Skeletal muscle tissue (tissue), 4 donors: ENCODE results near the gene DNMT1. TPM values are rescaled to one million over a fixed set of nuclear protein-coding genes. Genes with fewer than 3 reads are reported as not detected.

Experiments used
- H3K27ac ChIP-seq: one replicate; pipeline ENCODE4 v1.7.0; 2013; ENCODE audit warnings: mild to moderate bottlenecking, low read depth, low read length, inconsistent platforms
- H3K27me3 ChIP-seq, 3 donors: one replicate each; pipeline ENCODE4 v1.7.0; 2013; ENCODE audit warnings: low read length in 3 of 3; ENCODE audit not compliant: control insufficient read depth in 3 of 3, insufficient read depth in 3 of 3
- H3K36me3 ChIP-seq, 3 donors: one replicate each; pipeline ENCODE4 v1.7.0; 2013; ENCODE audit warnings: low read length in 3 of 3; ENCODE audit not compliant: control insufficient read depth in 3 of 3, insufficient read depth in 3 of 3
- H3K4me1 ChIP-seq, 3 donors: one replicate each; pipeline ENCODE4 v1.7.0; 2013; ENCODE audit warnings: low read length in 3 of 3, mild to moderate bottlenecking in 3 of 3; ENCODE audit not compliant: control insufficient read depth in 3 of 3, insufficient read depth in 3 of 3
- H3K4me3 ChIP-seq, 3 donors: one replicate each; pipeline ENCODE4 v1.7.0; 2013; ENCODE audit warnings: low read length in 3 of 3
- H3K9ac ChIP-seq, 3 donors: one replicate each; pipeline ENCODE4 v1.7.0; 2013; ENCODE audit warnings: low read length in 3 of 3, mild to moderate bottlenecking in 3 of 3, moderate library complexity in 2 of 3, low read depth in 1 of 3
- H3K9me3 ChIP-seq, 3 donors: one replicate each; pipeline ENCODE4 v1.7.0; 2013; ENCODE audit warnings: low read length in 3 of 3; ENCODE audit not compliant: control insufficient read depth in 3 of 3
- total RNA-seq: library from RNA; depleted of rRNA; stranded (reverse); fragments of >200 nt; gene quantifications from one replicate; pipeline ENCODE4 v1.2.3, GENCODE V29; 2014
- donor health status: Osteomylitis.

Gene DNMT1
- total RNA-seq, 1 donor from 2014 or later: 25.6 TPM

GRCh38 chr19:10230861-10231611 lies 36.3 kb upstream of the DNMT1 start, which contains the start of gene S1PR2:
Gene S1PR2, minus strand, starts transcription at chr19:10231331. Its CDS starts 6,426 bp downstream, at chr19:10224905.
- H3K9ac ChIP-seq: peak within 1 kb of the TSS; percentile 54 to 79 (median 74)
- H3K27ac ChIP-seq: peak within 1 kb of the TSS; percentile 75
- H3K4me3 ChIP-seq: peak within 1 kb of the TSS; percentile 71 to 75 (median 73)
- no peaks in the 10 kb centered on the region for H3K36me3 ChIP-seq
- H3K27me3 ChIP-seq: peaks cover 5 to 36% (median 11%) of the 10 kb centered on the region in 3 donors
- peaks cover 8 to 19% (median 18%) of the 10 kb centered on the region in 3 donors for H3K4me1 ChIP-seq
- no peaks in the 10 kb centered on the region for H3K9me3 ChIP-seq

GRCh38 chr19:10230173-10230860 lies 35.6 kb upstream of the DNMT1 start:
- Histone ChIP-seq H3K27me3 (peaks cover 5 to 36% (median 11%) of the 10 kb centered on the region in 3 donors), H3K27ac (peak overlapping the region; percentile 75), H3K36me3 (no peaks in the 10 kb centered on the region), H3K9ac (peak overlapping the region; percentile 54 to 79 (median 74)), H3K9me3 (no peaks in the 10 kb centered on the region), H3K4me3 (peak overlapping the region; percentile 71 to 75 (median 73)), H3K4me1 (peaks cover 8 to 18% (median 16%) of the 10 kb centered on the region in 3 donors)

- H3K4me3 ChIP-seq: no peak overlapping the region
- peaks cover 5 to 36% (median 11%) of the 10 kb centered on the region in 3 donors for H3K27me3 ChIP-seq
- no peak overlapping the region for H3K9ac ChIP-seq
- H3K4me1 ChIP-seq: peaks cover 8 to 18% (median 16%) of the 10 kb centered on the region in 3 donors
- no peak overlapping the region for H3K27ac ChIP-seq
- peaks cover 4 to 5% (median 5%) of the 10 kb centered on the region in 3 donors for H3K36me3 ChIP-seq
- no peaks in the 10 kb centered on the region for H3K9me3 ChIP-seq
These were observed 34.2 kb upstream of the DNMT1 start for GRCh38 chr19:10228920-10229319.

- Histone ChIP-seq H3K9ac (no peak overlapping the region), H3K4me1 (peaks cover 8 to 18% (median 16%) of the 10 kb centered on the region in 3 donors), H3K27ac (no peak overlapping the region), H3K27me3 (peaks cover 5 to 36% (median 11%) of the 10 kb centered on the region in 3 donors), H3K36me3 (peaks cover 5 to 6% (median 6%) of the 10 kb centered on the region in 3 donors), H3K9me3 (no peaks in the 10 kb centered on the region), H3K4me3 (no peak overlapping the region)
These were observed 33.6 kb upstream of the DNMT1 start for GRCh38 chr19:10228393-10228792.

DNA sequence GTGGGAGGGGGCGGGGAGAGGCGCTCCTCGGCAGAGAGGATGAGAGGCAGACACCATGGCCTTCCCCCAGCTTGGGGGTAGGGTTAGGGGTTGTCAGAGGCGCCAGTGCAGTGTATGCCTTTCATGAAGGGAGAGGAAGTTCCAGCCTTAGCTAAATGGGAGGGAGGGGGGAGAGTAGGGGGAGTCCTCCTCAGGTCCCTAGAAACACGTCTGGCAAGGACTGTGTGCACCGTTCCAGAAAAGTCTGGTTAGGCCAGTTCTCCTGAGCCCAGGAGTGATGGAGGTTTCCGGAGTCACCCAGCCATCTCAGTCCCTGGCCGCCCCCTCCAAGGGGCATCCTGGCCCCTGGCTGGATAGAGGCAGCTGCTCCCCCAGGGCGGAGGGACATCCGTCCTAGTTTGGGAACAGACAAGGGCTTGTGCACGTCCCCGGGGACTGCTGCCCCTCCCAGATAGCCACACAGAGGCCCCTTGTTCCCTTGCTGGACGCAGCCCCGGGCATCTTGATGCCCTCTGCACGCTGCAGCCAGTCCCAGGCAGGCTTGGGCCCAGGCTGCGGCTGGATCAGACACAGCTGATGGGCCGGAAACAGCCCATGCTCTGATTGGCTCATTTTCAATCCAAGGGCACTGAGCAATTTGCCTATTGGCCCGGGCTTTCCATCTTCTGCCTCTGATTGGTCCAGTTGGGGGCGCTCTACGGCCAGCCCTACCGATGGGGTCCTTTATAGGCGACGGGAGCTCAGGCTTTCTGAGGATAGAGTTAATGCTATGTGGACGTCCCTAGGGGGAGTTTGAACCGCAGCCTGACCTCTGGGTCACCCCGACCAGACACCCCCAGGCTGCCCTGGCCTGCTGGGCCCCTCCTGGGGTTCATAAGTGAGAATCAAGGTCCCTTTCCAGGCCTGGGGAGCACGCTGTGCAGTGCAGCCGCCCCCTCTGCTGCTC lies 32.5 kb upstream of the DNMT1 start:
- Histone ChIP-seq H3K4me3 (no peak overlapping the region), H3K4me1 (peaks cover 8 to 18% (median 16%) of the 10 kb centered on the region in 3 donors), H3K36me3 (peaks cover 5 to 6% (median 6%) of the 10 kb centered on the region in 3 donors), H3K9ac (no peak overlapping the region), H3K27ac (peak overlapping the region; percentile 54), H3K9me3 (no peaks in the 10 kb centered on the region), H3K27me3 (peaks cover 5 to 36% (median 11%) of the 10 kb centered on the region in 3 donors)

DNA sequence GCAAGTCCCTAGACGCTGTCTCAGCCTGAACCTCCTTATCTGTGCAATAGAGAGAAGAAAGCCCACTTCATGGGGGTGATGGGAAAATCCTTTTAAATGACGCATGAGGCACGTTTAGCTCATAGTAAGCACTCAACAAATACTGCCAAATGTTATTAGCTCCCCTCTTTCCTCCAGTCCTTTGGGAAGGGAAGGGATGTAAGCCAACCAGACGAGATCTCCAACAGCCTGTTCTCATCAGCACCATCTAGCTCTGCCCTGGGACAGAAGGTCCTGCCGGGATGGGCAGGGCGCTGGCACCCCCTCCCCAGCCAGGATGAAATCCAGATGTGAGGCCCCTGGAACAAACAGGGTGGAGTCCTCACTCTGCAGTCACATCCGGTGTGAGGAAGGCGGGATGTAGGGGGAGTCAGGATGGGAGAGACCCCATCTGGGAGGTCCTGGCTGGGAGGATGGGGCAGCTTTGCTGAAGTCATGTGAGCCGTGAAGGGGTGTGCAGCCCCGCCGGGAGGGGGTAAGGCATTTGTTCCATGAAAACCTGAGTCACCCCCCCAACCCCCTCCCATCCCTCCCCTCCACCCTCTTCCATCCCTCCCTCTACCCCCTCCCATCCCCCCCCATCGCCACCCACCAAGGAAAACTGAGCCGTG lies 31.7 kb upstream of the DNMT1 start:
- Histone ChIP-seq H3K4me1 (peaks cover 8 to 18% (median 16%) of the 10 kb centered on the region in 3 donors), H3K27ac (peak overlapping the region; percentile 65), H3K36me3 (peaks cover 5 to 6% (median 6%) of the 10 kb centered on the region in 3 donors), H3K4me3 (no peak overlapping the region), H3K9me3 (no peaks in the 10 kb centered on the region), H3K9ac (no peak overlapping the region), H3K27me3 (peaks cover 5 to 28% (median 11%) of the 10 kb centered on the region in 3 donors)

GRCh38 chr19:10226021-10226375 lies 31.2 kb upstream of the DNMT1 start:
- H3K9me3 ChIP-seq: no peaks in the 10 kb centered on the region
- peak overlapping the region; percentile 65 for H3K27ac ChIP-seq
- no peak overlapping the region for H3K4me3 ChIP-seq
- peaks cover 5 to 26% (median 11%) of the 10 kb centered on the region in 3 donors for H3K27me3 ChIP-seq
- H3K9ac ChIP-seq: no peak overlapping the region
- H3K4me1 ChIP-seq: peaks cover 8 to 18% (median 16%) of the 10 kb centered on the region in 3 donors
- peaks cover 5 to 6% (median 6%) of the 10 kb centered on the region in 3 donors for H3K36me3 ChIP-seq

GRCh38 chr19:10224337-10224736 lies 29.6 kb upstream of the DNMT1 start:
- Histone ChIP-seq H3K9me3 (no peaks in the 10 kb centered on the region), H3K36me3 (peaks cover 5 to 6% (median 6%) of the 10 kb centered on the region in 3 donors), H3K27ac (no peak overlapping the region), H3K4me3 (no peak overlapping the region), H3K4me1 (peaks cover 3 to 5% (median 4%) of the 10 kb centered on the region in 3 donors), H3K27me3 (peaks cover 0 to 11% (median 5%) of the 10 kb centered on the region in 3 donors), H3K9ac (no peak overlapping the region)
